ENCODE data around the gene HOOK1.

DNA sequence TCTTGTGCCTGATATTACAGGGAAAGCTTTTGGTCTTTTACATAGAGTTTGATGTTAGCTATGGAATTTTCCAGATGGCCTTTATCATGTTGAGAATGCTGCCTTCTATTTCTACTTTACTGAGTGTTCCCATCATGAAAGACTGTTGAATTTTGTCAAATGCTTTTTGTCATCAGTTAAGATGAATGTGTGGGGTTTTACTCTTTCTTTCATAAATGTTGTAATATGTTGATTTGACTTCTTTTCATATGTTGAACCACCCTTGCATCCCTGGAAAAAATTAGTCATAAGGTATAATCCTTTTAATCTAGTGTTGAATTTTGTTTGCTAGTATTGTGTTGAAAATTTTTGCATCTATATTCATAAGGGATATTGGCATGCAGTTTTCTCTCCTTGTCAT, 16.1 kb upstream of the HOOK1 start:
- TF ChIP-seq POLR2A (IDR thresholded peaks at IDR 0.05) (no peak), POLR2AphosphoS5 (IDR thresholded peaks at IDR 0.05; ENCODE audit: insufficient read depth in 1 of 2, low read depth in 1 of 2) (no peak)
